Stimulated activated CD8-positive, alpha-beta memory T cell treated with anti-CD3 and anti-CD28 coated beads, Interleukin-12 subunit alpha, Interleukin-12 subunit beta, amount 100 ng/mL, for 4 hours (primary cell): ENCODE data around the gene TMEM204.

Experiments
- DNase-seq: peaks from one replicate; pipeline ENCODE4 v3.0.0-alpha.2; 2020; ENCODE audit warnings: low read depth

Gene TMEM204

DNA sequence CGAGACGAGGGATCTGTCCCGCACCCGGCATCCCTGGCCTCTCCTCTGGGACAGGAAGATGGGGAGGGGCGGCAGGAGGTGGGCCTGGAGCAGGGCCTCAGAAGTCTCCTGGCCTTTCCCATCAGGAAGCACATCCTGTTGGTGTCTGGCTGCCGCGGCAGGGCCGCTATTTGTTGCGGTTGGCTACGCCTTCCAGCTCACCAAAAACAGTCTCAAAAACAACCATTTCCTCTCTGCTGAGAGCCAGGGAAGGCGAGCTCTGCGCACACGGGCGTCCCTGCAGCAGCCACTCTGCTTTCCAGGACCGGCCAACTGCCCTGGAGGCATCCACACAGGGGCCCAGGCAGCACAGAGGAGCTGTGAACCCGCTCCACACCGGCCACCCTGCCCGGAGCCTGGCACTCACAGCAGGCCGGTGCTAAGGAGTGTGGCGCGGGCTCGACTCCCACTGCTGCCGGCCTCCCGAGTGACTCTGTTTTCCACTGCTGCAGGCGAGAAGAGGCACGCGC lies at the start of gene TMEM204:
TMEM204 (plus strand) TSS at position 224 of the 509 bp plus-strand sequence. CDS start 610 bp downstream, outside the sequence.
- no peak for DNase-seq

DNA sequence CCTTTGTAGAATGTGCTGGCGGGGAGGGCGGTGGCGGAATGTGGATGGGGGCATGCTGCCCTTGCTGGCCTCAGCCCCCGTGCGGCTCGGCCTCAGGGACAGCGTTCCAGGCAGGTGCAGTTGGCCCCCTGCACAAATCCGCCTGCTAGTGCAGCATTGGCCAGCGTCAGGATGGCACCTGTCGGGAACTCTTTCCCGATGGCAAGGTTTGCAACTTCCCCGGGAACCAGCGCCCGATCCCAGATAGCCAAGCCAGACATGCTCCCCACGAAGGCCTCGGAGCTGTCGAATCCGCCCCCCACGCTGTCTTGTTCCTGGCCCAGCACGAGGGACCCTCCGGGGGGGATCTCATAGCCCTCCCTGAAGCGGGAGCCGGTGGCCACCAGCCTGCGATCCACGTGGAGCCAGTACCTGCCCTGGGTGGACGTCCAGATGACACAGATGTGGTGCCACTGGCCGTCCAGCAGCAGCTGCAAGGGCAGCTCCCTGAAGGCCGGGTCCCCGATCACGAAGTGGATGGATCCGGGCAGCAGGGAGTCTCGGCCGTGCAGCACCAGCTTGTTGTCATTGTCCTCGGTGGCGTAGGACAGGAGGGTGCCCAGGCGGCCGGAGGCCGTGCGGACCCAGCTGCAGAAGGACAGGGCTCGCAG lies 47.5 kb upstream of the TMEM204 start:
- DNase-seq: no peak

DNA sequence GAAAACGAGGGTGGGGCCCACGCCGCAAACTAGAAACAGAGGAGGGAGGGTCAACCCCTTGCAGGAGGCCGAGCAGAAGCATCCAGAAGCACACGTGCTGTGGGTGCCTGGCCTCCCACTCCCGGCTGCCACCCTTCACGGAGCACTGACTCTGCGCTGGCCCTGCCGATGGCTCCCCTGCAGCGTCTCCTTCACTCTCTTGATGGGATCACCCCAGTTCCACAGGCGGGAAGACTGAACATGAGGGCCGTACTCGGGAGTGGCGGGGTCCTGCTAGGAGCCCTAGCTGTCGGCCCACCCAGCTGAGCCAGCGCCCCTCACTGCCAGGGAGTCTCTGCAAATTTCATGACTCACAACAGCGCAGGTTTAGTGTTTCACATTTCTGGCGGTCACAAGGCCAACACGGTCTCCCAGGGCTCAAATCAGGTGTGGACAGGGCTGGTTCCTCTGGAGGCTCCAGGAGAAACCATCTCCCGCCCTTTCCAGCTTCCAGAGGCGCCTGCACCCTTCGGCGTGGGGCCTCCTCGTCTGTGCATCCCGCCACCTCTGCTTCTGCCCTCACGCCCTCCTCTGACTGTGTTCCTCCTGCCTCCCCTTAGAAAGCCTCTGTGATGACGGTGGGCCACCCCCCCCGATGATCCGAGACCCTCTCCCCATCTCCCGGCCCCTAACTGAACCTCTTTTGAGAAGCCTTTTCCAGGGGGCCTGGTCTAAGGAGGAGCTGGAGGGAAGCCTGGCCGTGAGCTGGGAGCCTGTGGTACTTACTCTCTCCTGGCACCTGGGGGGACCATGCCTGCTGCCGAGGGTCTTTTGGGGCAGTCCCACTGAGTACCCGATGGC lies 46.7 kb upstream of the TMEM204 start:
- DNase-seq: no peak

DNA sequence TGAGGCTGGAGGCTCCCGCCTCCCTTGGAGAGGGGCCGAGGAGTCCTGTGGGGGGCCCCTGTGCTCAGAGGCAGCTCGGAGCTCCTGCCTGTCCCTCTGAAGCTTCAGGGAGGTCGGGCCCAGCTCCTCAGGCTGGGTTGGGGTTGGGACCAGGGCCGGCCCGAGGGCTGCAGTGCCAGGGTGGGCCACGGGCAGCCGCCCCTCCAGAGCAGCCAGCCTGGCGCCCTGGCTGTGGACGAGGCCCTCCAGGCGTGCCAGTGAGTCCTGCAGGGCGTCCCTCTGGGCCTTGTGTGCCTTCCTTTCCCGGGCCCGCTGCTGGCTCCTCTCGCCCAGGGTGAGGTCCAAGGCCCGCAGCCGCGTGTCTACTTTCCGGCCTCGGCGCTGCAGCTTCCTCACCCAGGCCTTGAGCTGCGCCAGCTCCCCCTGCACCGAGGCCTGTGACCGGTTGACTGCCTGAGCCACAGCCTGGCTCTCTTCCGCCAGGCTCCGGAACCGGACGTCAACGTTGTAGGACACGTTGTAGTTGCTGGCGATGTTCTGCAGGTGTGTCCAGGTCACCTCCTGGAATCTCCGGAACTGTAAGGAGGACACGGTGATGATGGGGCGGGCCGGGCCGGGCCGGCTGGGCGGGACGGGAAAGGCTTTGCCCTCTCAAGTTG lies 45.9 kb upstream of the TMEM204 start:
- DNase-seq: no peak

DNA sequence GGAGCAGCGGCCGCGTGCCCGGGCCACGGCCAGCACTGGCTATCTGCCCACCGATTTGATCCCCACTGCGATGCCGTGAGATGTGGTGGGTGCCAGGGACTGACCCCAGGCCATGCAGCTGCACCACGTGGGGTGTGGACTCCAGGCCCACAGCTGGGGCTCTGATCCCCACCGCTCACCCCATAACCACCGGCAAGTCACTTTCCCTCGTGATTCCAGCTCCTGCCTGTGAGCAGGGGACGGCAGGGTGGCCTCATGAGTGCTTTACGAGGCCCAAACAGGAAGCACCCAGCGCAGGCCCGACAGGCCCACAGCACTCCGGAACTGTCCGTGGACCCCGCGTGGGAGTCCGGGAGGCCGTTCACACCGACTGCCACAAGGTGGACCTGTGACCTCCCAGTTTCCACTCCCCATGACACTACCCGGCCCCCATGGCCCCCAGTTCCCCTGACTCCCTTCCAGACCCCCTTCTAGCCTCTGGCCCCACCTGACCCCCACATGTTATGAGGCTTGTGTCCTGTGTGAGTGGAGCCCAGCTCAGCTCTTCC lies 45.3 kb upstream of the TMEM204 start:
- no peak for DNase-seq

DNA sequence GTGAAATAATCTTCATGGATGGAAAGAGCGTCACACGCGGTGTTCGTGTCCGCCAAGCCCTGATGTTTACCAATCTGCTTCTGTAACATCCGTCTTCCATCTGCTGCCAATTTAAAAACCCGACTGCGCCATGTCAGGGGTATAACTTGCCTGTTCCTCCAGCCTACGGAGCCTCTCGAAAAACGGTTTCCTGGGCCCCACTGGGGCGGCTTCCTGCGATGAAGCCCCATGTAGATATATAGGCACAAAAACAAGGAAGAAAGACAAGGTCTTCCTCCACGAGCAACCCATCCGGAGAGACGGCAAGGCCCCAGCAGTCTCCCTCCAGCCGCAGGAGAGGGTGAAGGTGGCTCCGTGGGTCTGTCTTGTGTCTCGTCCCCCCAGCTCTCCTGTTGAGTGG lies 44.8 kb upstream of the TMEM204 start, which contains the start of gene PTX4:
PTX4 (minus strand) TSS at position 326 of the 400 bp plus-strand sequence; CDS start at position 291, 35 bp downstream.
- DNase-seq: no peak

DNA sequence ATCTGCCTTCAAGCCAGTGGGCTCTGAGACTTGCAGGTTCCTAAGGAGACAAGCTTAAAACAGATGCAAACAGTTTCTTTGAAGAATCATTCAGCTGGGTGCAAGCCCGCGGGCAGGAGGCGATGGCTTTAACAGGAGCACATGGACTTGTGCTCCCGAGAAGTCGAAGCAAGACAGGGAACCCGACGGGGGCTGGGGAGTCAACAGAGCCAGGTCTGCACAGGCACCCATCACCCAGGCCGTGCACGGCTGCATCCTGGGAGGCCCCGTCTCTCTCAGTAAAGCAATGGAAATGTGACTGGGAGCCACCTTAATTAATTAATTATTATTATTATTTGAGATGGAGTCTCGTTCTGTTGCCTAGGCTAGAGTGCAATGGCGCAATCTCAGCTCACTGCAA lies 44.4 kb upstream of the TMEM204 start:
- DNase-seq: no peak

DNA sequence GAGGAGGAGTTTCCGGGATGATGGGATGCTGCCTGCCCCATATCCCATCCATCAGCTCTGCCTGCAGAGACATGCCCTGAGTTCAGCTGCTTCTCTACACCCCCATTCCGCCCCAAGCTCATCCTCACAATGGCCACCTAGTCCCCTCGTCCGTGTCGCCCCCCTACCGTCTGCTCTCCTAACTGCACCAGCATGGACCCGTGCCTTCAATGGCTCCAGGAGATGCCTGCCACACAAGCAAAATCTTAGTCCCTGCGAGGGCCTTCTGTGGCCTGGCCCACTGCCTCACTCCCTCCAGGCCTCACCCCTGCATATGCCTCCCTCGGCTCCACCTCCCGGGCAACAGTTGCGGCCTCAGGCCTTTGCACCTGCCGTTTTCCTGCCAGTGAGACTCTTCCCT lies 42.1 kb upstream of the TMEM204 start:
- DNase-seq: no peak

DNA sequence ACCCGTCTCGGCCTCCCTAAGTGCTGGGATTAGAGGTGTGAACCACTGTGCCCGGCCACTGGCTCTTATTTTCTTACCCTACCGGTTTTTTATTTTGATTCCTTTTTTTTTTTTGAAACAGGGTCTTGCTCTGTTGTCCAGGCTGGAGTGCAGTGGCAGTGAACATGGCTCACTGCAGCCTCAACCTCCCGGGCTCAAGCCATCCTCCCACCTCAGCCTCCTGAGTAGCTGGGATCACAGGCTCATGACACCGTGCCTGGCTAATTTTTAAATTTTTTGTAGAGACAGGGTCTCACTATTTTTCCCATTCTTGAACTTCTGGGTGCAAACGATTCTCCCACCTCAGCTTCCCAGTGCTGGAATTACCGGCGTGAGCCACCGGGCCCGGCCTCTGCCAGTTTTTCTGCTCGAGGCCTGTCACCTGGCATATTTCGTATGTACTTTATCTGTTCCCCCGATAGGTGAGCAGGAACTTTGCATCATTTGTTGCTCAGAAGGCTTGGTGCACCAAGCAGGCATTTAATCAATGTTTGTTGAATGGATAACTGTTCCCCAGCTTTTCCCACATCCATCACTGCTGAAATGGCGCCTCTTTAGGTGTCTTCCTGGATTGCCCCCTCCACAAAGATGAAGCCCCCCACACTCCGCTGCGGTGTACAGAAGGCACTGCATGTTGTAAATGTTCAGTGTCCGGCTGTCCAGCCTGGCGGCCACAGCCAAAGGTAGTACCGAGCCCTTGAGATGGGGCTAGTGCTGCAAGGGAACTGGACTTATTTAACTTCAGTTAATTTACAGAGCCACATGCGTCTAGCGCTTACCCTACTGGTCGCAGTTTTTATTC lies 41.2 kb upstream of the TMEM204 start:
- no peak for DNase-seq

DNA sequence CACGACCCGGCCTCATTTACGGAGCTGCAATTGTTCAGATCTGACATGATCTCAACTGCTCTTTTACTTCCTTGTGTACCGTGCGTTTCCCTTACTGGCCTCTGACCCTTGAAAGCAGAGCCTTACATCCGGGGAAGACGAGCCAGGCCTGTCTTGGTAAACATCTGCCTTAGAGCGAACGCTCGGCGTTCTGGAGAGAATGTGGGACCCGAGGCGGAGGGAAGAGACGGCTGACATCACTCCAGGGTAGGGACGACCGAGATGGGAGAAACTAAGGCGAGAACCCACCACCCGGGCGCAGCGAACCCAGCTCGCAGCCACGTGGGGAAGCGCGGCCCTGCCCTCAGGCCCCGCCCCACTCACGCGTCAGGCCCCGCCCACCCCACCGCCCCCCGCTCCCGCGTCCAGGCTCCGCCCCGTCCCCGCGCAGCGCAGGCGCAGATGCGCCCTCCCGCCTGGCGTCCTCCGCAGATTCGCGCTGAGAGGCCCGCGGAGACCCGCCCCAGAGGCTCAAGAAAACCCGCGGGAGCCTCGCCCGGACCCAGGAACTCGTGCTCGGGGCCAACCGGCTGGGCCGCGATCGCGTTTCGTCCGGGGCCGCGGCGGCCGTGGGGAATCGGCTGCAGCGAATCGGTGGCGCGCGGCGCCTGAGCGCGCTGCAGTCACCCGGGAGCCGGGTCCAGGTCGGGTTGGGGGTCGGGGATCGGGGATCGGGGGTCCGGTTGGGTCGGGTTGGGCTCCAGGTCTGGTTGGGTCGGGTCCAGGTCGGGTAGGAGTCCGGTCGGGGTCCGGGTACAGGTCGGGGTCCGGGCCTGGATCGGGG lies 40.3 kb upstream of the TMEM204 start, which contains the start of gene TELO2:
TELO2 (plus strand) TSS at position 438 of the 823 bp plus-strand sequence. CDS start 922 bp downstream, outside the sequence.
- DNase-seq: peak; percentile 77

DNA sequence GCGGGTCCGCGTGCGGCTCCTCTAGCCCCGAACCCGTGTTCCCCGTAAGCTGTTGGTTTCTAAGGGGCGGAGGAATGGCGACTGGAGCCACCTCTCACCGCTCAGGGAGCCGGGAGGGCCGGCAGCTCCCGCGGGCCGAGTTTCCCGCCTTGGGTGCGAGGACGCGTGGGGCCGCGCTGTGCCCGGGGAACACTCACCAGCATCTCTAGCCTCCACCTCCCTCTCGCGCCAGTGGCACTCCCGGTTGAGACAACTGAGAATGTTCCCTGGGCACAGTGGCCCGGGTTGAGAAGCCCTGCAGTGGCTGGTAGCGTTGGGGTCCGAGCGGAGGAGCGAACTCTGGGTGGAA lies 39.7 kb upstream of the TMEM204 start:
- no peak for DNase-seq

DNA sequence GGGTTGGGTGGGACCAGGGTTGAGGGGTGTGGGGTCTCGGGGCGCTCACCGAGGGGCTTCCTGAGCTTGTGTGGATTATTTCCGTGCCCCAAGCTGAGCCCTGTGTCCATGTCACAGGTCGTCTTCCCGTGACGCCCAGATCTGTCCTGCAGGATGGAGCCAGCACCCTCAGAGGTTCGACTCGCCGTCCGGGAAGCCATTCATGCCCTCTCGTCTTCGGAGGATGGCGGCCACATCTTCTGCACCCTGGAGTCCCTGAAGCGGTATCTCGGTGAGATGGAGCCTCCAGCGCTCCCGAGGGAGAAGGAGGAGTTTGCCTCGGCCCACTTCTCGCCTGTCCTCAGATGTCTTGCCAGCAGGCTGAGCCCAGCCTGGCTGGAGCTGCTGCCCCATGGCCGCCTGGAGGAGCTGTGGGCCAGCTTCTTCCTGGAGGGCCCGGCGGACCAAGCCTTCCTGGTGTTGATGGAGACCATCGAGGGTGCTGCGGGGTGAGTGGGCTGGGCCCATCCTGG lies 39.3 kb upstream of the TMEM204 start:
- no peak for DNase-seq

DNA sequence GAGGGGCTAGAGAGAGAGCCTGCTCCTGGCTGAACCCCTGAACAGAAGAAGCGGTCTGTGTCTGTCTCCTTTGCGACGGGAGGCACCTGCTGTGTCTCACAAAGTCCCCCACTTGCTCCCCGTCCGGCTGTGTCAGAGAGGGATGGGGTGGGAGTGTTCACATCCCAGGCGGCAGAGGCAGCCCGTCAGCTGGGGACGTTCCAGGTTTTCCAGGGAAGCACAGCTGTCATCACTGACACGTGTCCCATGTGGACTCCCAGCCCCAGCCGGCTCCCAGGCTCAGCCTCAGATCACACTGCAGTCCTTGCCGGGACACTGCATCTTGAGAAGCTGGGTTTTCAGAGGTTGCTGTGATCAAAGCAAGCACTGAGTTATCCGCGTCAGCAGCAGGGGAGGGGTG lies 38.8 kb upstream of the TMEM204 start:
- no peak for DNase-seq

DNA sequence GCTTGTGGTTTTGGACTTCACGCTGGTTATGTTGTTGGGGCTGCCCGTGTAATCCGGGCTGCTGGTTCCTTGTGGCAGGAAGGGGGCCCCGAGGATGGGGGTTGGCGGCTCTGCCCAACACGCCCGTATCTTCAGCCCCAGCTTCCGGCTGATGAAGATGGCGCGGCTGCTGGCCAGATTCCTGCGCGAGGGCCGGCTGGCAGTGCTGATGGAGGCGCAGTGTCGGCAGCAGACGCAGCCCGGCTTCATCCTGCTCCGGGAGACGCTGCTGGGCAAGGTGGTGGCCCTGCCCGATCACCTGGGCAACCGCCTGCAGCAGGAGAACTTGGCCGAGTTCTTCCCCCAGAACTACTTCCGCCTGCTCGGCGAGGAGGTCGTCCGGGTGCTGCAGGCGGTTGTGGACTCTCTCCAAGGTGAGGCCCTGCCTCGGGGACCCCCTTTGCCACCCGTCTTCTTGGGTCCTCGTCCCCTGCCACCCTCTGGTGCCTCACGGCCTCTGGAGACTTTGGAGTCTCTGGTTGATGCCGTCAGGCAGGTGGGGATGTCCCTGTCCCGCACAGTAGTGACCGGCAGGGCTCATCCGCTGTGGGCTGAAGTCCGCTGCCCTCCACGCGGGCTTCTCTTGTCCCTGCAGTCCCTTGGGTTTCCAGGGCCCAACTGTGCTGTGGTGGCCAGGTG lies 38.1 kb upstream of the TMEM204 start:
- no peak for DNase-seq

DNA sequence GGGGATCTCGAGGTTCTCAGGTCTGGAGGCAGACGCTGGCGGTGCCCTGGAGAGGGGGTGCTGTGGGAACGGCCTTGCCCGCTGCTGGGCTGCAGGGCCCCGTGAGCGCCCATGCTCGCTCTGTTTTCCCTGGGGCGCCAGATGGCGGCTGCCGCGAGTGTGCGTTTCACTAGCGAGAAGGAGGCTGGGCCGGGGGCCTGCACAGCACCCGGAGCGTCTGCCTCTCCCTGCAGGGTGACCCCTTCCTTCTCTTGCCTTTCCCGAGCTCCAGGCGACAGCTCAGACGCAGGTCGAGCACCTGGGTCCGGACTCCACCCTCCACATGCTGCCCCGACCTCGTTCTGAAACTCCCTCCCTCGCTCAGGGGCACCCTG lies 37.6 kb upstream of the TMEM204 start:
- DNase-seq: no peak

DNA sequence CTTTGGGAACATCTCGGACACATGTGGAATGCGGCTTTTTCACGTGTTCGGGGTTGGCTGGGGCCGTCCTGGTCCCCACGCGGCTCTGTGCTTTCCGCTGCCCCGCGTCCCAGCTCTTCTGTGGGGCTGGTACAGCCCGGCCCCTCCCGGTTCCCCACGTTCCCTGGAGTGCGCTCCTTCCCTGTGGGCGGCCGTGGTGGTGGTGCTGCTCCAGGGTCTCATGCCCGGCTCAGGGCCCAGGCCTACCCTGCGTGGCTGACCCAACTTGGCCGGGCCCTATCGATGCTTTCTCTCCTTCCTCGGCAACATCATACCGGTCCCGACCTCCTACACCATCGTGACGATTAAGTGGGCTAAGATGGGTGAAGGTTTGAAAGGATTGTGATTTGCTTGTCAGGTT lies 37.0 kb upstream of the TMEM204 start:
- no peak for DNase-seq

DNA sequence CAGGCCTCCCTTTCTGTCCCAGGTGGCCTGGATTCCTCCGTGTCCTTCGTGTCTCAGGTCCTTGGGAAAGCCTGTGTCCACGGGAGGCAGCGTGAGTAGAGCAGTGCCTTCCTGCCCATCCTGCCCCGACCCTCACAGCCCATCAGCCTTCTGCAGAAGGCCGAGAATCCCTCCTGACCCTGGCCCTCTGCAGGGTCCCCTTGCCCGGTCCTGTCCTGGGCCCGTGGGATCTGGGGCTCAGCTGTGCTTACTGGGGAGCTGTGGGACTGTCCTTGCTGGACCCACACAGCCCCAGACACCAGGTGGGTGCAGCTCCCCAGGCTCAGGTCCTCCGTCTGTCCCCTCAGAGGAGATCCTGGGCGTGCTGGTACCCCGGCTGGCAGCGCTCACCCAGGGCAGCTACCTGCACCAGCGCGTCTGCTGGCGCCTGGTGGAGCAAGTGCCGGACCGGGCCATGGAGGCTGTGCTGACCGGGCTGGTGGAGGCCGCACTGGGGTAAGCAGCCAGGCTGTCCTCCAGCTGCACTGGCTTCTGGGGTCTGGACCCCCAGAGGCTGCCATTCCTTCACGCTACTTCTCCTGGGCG lies 36.4 kb upstream of the TMEM204 start:
- no peak for DNase-seq

DNA sequence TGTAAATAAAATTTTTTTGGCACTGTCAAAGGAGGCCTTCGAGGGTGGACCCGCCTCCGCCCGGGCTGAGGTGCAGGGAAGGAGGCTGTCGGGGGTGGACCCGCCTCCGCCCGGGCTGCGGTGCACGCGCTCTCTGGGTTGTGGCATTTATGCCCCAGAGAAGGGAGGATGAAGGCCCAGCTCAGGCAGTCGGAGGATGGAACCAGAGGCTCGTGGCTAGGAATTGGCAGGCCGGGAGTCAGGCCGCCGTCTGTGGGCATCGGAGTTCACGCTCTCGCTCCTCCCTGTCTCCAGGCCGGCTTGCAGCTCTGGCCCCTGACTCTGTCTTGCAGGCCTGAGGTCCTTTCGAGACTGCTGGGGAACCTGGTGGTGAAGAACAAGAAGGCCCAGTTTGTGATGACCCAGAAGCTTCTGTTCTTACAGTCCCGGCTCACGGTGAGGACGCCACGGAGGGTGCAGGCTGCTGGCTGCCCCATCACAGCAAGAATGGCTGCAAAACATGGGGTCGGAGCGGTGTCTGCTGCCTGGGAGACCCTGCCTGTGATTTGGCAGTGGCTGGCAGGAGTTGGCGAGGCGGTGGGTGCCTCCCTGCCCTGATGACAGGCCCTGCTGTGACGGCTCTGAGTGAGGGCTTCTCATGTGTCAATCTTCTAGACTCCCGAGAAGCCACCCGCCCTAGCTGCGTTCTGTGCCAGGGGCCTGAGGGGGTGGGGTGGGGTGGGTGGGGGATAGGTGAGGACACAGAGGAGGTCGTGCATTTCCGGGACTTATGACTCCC lies 34.4 kb upstream of the TMEM204 start:
- DNase-seq: no peak
